GM04504 (cell line): ENCODE measurements around the gene KHDC1L.
"Not testable (repeated sequence)": the region's sequence is repeated elsewhere in the genome, so short reads cannot be mapped to it uniquely, and the experiment has no call there.

Experiments used
- DNase-seq: peaks from one replicate; pipeline ENCODE4 v3.0.0-alpha.2; 2012; ENCODE audit warnings: low read depth

Gene KHDC1L, protein sequence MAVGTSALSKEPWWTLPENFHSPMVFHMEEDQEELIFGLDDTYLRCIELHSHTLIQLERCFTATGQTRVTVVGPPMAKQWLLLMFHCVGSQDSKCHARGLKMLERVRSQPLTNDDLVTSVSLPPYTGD

DNA sequence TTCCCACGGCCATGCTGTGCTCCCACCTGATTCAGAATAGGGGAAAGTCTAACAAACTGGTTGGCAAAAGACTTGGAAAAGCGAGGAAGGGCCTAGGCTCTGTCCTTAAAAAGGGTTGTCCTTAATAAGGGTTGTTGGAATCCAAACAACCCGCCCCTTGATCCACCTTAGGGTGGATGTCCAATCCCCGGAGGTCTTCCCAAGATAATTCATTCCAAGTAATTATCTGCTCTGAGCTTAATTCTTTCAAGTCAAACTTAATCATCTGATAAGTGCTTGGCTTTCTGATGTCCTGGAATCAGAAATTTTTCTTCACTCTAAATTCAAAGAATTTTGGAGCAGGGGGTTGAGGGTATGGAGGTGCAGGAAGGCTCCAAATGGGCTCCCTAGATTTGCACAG, at the start of gene KHDC1L:
KHDC1L (minus strand) TSS at position 101 of the 400 bp plus-strand sequence; CDS start at position 13, 88 bp downstream.
- no peak for DNase-seq

DNA sequence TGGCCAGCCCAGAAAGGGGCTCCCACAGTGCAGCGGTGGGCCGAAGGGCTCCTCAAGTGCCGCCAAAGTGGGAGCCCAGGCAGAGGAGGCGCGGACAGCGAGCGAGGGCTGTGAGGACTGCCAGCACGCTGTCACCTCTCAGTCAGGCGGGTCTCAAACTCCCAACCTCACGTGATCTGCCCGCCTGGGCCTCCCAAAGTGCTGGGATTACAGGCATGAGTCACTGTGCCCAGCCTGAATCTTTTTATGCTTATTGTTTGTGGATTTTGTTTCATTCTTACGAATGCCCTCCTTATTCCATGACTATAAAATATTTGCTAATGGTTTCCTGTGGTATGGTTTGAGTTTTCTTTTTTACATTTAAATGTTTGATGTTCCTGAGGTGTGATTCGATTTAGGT, 44.0 kb upstream of the KHDC1L start:
- DNase-seq, result not testable (repeated sequence)

- not testable (repeated sequence) for DNase-seq
Observed at GRCh38 chr6:73268896-73269295, 43.6 kb upstream of the KHDC1L start.

- DNase-seq, result no peak
Observed at GRCh38 chr6:73264446-73264845, 39.1 kb upstream of the KHDC1L start.

- DNase-seq, result no peak
Observed at GRCh38 chr6:73263570-73263909, 38.2 kb upstream of the KHDC1L start.

DNA sequence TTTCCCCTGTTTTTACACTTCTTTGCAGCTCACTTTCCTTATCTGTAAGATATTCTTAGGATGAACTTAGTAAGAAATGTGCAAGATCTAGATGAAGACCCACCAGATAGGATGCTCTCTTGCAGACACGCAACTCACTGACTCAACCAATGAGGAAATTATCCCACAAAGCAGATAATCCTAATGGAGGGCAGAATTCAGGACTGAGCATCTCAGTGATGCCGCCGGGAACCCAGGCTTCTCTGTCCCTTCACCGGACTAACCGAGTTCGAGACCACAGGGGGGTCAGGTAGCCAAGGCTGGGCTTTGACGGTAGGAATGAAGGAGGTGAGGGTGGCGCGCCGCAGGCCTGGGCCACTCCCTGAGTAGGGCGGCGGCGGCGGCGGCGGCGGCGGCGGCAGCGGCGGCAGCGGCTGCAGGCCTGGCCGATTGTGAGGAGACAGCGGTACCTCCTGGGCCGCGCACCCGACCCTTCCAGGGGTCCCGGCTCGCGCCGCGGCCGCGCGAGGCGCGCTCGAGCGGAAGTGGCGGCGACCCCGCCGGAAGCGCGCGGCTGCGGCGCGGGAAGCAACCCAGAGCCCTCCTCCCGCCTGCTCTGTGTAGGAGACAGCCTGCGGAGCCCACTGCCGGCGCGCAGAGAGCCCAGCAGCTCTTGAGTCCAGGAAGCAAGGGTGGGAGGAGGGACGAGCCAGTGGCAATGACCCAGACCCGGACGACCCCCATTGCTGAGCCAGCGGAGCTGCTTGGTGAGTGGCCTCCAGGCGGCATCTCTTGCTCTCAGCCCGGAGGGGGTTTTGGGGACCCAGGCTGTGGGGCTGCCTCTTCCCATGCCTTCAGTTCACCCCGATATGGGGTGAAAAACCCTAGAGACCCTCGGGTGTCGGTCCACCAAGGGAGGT, 37.6 kb upstream of the KHDC1L start, which contains the start of gene KHDC1:
KHDC1 (minus strand) TSS at position 526 of the 899 bp plus-strand sequence. CDS start 20,679 bp downstream, outside the sequence.
- DNase-seq, result no peak

DNA sequence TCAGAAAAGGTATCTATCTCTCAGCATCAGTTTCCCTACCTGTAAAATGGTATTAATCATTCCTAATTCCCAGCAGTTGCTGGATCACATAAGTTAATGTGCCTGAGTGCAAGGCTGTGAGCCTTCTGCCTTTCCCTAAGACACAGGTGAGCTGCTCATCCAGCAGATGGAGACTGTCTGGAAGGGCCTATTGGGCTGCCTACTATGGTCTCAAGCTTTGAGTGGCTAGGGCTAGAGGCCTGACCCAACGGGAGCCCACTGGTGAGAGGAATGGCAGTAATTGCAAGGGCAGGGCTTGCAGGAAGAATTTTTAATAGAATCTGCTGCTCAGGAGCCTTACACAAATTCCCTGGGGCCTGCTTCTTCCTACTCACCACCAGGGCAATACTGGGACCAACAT, 33.4 kb upstream of the KHDC1L start:
- no peak for DNase-seq

GRCh38 chr6:73254323-73254722, 29.0 kb upstream of the KHDC1L start:
- not testable (repeated sequence) for DNase-seq

DNA sequence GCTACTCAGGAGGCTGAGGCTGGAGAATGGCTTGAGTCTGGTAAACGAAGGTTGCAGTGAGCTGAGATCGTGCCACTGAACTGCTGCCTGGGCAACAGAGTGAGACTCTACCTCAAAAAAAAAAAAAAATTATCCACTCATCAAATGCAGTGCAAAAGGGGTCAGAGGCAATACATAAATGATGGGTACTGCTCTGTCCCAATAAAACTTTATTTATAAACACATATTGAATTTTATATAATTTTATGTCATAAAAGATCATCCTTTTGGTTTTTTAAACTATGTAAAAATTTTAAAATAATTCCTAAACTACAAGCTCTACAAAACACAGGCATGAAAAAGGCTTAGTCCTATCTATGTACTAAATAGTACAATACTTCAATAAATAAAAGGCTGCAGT, 27.4 kb upstream of the KHDC1L start:
- no peak for DNase-seq

GRCh38 chr6:73250016-73250415, 24.7 kb upstream of the KHDC1L start:
- no peak for DNase-seq

DNA sequence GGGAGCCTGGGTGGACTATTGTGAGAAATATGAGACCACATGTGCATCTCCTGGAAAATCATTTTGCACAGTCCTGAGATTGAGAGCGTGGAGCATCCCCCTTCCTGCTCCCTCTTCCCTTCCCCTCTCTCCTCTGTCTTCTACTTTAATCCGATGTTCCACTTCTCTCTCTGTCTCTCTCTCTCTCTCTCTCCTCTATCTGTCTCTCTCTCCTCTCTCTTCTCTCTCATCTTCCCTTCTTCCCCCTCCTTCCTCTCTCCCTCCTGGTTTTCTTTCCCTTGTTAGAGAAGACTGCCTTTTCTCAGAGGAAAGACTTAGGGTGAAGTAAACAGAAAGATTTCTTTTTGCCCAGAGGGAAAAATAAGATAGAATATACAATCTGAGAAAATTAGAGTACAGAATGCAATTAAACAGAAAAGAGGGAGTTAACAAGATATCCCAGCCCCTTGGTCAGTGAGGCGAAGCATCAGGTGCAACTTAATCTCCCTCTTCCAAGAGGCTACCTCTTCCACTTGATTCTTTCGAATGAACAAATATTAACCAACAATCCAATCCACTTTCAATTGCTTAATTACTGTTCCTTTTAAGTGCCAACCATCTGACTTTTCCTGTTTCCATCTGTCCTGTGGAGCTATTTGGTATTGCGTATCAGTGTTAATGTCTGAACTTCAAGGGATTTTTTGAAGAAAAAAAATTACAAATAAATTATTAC, 23.1 kb upstream of the KHDC1L start:
- DNase-seq, result no peak

DNA sequence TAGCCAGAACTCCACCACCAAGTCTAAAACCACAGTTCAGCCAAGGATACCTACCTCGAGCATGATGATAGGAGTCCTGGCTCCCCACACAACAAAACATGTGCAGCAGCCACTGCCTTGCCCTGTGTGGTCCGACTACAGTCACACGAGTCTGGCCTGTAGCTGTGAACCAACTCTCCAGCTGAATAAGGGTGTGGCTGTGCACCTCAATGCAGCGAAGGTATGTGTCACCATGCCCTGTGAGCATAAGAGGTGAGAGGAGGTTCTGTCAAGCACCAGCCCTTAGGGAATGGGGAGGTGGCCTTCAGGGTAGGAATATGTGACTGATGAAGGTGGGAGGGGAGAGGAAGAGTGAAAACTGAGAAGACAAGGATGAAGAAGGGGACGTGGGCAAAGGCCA, 16.7 kb upstream of the KHDC1L start:
- no peak for DNase-seq

GRCh38 chr6:73240730-73241129, 15.4 kb upstream of the KHDC1L start:
- no peak for DNase-seq

DNA sequence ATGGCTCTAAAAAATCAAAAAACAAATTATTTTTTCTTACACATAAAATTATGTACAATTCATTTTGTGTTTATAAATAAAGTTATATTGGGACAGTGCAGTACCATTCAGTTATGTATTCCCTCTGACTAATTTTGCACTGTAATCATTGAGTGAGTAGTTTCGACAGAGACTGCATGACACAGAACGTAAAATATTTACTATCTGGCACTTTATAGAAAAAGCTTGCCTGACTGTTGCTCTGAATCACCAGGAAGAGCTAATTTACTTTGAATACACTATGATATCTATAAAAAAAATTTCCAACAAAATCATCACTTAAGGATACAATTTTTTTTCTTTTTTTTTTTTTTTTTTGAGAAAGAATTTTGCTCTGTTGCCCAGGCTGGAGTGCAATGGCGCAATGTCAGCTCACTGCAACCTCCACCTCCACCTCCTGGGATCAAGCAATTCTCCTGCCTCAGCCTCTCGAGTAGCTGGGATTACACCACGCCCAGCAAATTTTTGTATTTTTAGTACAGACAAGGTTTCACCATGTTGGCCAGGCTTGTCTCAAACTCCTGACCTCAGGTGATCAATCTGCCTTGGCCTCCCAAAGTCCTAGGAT, 11.0 kb upstream of the KHDC1L start:
- DNase-seq, result peak; percentile 89

DNA sequence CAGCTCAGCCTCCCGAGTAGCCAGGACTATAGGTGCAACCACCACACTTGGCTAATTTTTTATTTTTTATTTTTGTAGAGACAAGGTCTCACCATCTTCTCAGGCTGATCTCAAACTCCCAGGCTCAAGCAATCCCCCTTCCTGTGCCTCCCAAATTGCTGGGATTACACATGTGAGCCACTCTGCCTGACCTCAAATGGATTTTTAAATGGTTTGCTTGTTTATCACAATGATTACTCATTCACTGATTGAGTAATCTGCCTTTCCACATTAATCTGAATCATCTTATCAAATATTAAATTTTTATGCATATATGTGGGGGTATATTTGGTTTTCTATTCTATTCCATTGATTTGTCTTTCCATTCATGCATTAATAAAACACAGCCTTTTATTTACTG, 9.4 kb upstream of the KHDC1L start:
- DNase-seq, result peak; percentile 44

DNA sequence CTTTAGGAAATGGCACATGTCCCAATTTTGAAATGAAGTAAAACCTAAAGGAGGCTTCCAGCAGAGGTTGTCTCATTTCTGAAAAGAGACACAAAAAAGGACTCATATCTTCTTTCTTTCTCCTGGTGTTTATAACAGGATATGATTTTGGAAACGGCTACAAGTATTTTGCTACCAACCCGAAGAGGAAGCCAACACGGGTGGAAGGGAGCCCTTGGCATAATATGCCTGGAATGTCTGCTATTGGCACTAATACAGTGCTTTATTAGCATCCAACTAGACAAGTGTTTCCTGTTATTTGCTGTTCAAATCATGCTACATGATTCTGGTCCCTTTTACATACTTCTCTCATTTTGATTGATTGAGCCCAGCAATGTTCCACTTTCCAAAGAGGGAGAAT, 8.7 kb upstream of the KHDC1L start:
- DNase-seq, result not testable (repeated sequence)

DNA sequence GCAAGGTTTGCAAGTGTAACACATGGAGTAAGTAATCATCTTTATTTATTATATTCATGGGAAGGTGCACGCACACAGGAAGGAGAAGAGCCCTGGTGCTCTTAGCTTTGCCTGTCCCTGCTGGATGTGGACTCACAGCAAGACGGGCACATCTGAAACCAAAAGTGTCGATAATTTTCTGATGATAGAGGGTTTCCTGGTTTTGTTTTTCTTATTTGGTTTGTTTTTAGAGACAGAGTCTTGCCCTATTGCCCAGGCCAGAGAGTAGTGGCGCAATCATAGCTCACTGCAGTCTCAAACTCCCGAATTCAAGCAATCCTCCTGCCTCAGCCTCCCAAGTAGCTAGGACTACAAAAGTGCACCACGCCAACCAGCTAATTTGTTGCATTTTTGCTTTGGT, 7.8 kb upstream of the KHDC1L start:
- DNase-seq, result no peak

- DNase-seq, result no peak
Observed at GRCh38 chr6:73231986-73232391, 6.7 kb upstream of the KHDC1L start.

DNA sequence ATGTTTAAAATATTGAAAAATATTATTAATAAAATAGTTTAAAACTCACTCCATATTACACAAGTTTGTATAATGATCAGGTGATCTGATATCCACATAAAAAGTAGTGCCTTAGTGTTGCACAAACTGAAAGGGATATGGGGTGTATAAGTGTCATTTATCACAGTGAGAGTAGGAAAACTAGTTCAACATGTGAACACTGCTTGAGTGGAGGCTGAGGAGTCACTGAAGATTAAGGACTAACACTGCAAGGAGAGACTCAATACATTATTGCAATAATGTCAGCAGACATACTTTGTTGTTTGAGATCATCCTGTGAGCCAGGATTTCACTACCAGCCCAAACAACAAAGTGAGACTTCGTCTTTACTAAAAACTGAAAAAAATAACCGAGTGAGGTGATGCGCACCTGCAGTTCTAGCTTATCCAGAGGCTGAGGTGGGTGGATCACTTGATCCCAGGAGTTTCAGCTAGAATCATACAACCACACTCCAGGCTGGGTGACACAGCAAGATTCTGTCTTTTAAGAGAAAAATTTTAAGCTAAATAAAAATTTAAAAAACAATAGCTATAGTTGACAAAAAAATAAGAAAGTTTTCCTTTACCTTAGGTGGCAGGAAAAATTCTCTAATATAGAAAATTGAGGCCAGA, 2.4 kb upstream of the KHDC1L start:
- DNase-seq, result no peak

DNA sequence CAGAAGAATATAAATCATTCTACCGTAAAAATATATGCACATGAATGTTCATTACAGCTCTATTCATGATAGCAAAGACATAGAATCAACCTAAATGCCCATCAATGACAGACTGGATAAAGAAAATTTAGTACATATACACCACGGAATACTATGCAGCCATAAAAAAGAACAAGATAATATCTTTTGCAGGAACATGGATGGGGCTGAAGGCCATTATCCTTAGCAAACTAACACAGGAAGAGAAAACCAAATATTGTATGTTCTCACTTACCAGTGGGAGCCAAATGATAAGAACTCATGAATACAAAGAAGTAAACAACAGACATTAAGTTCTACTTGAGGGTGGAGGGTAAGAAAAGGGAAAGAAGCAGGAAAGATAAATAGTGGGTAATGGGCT, 8.4 kb downstream of the KHDC1L start:
- no peak for DNase-seq

- no peak for DNase-seq
Observed at GRCh38 chr6:73209117-73209516, 16.2 kb downstream of the KHDC1L start.

DNA sequence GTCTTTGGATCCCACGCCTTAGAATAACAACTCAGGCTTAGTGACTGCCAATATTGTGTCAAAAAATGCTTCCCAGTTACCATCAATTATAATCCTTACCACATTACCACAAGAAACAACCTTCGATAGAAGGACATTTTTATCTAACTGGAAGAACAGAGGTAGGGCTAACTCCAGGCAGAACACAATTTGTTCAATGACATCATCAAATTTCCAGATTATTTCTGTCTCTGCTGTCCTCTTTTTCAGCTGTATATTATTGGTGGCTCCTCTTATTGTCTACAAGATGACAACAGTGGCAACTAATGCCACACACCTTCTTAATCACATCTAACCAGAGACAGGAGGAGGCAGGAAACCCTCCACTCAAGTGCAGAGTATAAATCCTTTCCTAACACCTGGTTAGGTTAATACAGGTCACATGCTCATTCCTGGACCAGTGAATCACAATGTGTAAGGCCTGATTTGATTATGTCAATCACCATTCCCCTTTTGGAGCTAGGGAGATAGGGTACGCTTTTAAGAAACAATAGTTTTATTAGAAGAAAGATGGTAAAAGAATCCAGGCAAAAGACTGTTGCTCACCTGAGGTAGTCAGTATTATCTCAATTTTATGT, 18.0 kb downstream of the KHDC1L start:
- DNase-seq, result no peak
